ENCODE measurements around the gene ESRRA. TPM values are rescaled to one million over a fixed set of nuclear protein-coding genes. Genes with fewer than 3 reads are reported as not detected.

The ESRRA gene
- total RNA-seq, 4 donors from 2014 or later = 49.2 to 108 (median 79.3) TPM

GRCh38 chr11:64356498-64357411, 51.4 kb downstream of the ESRRA start:
- no peak overlapping the region for H3K4me3 ChIP-seq (ENCODE audit: low read depth, poor library complexity, severe bottlenecking)
- intact Hi-C loops (cut with DNase I; ENCODE audit: low total_unique reads) = no loop called here
- no peak for DNase-seq (ENCODE audit: low spot score in 2 of 2)
- no peak for TF ChIP-seq POLR2A (IDR thresholded peaks at IDR 0.05)
- TF ChIP-seq CTCF (IDR thresholded peaks at IDR 0.05) = no peak
- WGBS, 2 donors = 74 to 79% methylated on average over 23 to 25 of the region's 25 CpGs

- H3K4me3 ChIP-seq (ENCODE audit: low read depth, poor library complexity, severe bottlenecking) = no peak overlapping the region
- 77 to 97% methylated on average over 6 of the region's 6 CpGs for WGBS, 2 donors
- no peak for DNase-seq (ENCODE audit: low spot score in 2 of 2)
- TF ChIP-seq POLR2A (IDR thresholded peaks at IDR 0.05) (no peak), CTCF (IDR thresholded peaks at IDR 0.05) (no peak)
- intact Hi-C loops (cut with DNase I; ENCODE audit: low total_unique reads) = no loop called here
Observed at GRCh38 chr11:64357446-64357845, 52.1 kb downstream of the ESRRA start.

GRCh38 chr11:64357904-64358535, 52.7 kb downstream of the ESRRA start:
- intact Hi-C loops (cut with DNase I; ENCODE audit: low total_unique reads) = no loop called here
- no peak for TF ChIP-seq POLR2A (IDR thresholded peaks at IDR 0.05)
- no peak for TF ChIP-seq CTCF (IDR thresholded peaks at IDR 0.05)
- no peak overlapping the region for H3K4me3 ChIP-seq (ENCODE audit: low read depth, poor library complexity, severe bottlenecking)
- DNase-seq (ENCODE audit: low spot score in 2 of 2) = no peak
- 41 to 50% methylated on average over 12 to 13 of the region's 13 CpGs for WGBS, 2 donors

GRCh38 chr11:64358536-64358906, 53.2 kb downstream of the ESRRA start:
- TF ChIP-seq CTCF (IDR thresholded peaks at IDR 0.05) (no peak), POLR2A (IDR thresholded peaks at IDR 0.05) (no peak)
- intact Hi-C loops (cut with DNase I; ENCODE audit: low total_unique reads) = no loop called here
- DNase-seq (ENCODE audit: low spot score in 2 of 2) = no peak
- 8 to 40% methylated on average over 3 to 6 of the region's 7 CpGs for WGBS, 2 donors
- H3K4me3 ChIP-seq (ENCODE audit: low read depth, poor library complexity, severe bottlenecking) = peak overlapping the region; percentile 24

GRCh38 chr11:64358907-64359711, 53.8 kb downstream of the ESRRA start, which contains the start of gene RPS6KA4:
Gene RPS6KA4 (plus strand): TSS chr11:64359162. CDS start chr11:64359236, 74 bp downstream.
- no peak for DNase-seq (ENCODE audit: low spot score in 2 of 2)
- TF ChIP-seq POLR2A (IDR thresholded peaks at IDR 0.05) = no peak
- intact Hi-C loops (cut with DNase I; ENCODE audit: low total_unique reads) = no loop called here
- 0% methylated on average over 28 to 42 of the region's 70 CpGs for WGBS, 2 donors
- H3K4me3 ChIP-seq (ENCODE audit: low read depth, poor library complexity, severe bottlenecking) = peak within 1 kb of the TSS; percentile 65
